ENCODE results near the gene OAS2.
A peak's percentile ranks its signal among the peaks of the same experiment; 100 is the strongest.
"Not testable (repeated sequence)": the region's sequence is repeated elsewhere in the genome, so short reads cannot be mapped to it uniquely, and the experiment has no call there.

OAS2 gene

DNA sequence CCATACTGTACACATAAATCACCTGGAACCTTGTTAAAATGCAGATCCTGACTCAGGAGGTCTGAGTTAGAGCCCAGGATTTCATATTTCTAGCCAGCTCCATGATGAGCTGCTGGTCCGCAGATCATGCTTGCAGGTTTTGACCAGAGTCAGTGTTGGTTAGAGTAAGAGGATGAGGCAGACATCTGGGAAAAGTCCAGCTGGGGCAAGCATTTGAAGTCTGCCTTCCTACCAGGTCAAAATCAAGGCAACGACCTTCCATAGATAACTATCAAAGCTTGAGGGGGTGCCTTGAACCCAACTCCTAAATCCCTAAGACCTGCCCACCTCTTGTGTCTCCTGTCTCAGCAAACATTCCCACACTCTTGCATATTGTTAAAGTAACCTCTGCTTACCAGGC, 9.2 kb downstream of the OAS2 start:
- DNase-seq: no peak

DNA sequence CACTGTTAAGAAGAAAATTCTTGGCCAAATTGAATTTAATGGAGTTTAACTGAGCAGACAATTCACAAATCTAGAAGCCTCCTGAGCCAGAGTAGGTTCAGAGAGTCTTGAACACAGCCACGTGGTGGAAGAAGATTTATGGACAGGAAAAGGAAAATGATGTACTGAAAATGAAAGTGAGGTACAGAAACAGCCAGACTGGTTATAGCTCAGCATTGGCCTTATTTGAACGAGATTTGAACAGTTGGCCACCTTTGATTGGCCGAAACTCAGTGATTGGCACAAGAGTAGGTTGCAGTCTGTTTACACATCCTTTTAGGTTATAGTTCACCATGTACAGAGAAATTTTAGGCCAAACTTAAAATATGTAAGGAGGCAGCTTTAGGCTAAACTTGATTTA, 9.9 kb downstream of the OAS2 start:
- DNase-seq: no peak

DNA sequence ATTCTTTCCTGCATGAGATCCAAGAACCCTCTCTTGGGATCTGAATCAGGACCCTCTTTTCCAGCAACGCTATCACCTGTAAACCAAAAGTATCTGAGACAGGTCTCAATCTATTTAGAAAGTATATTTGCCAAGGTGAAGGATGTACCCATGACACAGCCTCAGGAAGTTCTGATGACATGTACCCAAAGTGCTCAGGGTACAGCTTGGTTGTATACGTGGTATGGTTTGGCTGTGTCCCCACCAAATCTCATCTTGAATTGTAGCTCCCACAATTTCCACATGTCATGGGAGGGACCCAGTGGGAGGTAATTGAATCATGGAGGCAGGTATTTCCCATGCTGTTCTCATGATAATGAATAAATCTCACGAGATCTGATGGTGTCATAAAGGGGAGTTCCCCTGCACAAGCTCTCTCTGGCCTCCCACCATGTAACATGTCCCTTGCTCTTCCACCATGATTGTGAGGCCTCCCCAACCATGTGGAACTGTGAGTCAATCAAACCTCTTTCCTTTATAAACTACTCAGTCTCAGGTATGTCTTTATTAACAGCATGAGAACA, 10.6 kb downstream of the OAS2 start:
- DNase-seq: not testable (repeated sequence)

DNA sequence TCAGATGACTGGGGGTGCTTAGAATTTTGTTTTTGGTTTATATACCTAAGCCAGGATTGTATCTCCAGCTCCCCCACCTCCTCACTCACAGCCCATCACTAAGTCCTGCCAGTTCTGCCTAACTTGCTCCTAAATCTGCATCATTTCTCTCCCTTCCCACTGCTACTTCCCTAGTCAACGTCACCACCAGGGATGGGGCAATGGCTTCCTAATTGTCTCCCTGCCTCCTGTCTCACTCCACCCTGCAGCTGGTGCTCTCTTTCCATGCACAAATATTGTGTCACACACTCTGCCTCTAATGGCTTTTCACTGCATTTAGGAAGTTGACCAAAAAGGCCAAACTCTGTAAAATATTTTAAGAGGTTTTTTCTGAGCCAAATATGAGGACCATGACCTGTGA, 11.5 kb downstream of the OAS2 start:
- no peak for DNase-seq

DNA sequence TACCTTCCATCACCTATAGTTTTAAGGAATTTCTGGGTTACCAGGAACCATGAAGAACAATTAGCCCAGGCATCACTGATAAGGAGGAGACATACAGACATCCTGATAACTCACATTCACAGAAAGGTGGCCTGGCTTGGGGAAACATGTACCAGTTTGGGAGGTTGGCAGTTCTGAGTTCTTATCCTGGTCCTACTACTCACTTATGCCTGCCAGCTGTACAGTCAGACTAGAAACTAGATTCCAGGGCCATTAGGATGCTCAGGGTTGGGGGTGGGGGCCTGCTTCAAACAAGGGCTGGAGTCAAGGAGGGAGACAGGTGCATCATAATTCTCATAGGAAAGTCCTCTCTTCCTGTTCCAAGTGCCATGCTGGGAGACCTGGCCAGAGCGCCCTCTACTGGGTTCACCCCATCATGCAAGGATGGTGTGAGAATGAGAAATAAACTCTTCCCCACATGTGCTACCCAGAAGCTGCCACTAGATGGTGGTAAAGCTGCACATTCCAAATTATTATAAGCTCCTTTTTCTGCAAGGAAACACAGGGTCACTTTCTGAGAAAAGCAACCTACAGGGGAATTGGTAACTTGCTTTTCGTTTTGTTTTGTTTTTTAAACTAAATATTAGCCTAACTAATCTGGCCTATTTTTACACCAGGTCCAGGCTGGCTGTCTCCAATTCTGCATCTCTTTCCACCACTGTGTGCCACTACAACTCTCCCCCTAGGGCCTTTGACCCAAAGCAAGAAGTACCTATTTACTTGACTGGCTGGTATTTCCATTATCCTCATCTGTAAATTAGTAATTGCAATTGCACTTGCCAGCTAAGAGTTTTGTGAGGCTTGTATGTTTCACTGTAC, 14.5 kb downstream of the OAS2 start:
- peak; percentile 71 to 73 for DNase-seq

DNA sequence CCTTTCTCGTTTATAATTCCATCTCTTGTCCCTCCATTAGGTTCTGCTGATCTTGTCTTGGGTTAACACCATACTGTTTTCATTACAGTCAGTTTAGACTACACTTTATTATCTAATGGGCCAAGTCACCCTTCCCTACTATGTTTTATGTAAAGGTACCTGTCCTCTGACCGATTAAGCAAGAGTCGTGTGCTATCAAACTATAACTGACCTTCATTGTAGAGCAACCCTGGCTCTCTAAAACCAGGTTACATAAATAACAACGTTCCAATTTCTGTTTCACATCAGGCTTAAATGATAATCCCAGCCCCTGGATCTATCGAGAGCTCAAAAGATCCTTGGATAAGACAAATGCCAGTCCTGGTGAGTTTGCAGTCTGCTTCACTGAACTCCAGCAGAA, 16.7 kb downstream of the OAS2 start:
- DNase-seq: no peak

DNA sequence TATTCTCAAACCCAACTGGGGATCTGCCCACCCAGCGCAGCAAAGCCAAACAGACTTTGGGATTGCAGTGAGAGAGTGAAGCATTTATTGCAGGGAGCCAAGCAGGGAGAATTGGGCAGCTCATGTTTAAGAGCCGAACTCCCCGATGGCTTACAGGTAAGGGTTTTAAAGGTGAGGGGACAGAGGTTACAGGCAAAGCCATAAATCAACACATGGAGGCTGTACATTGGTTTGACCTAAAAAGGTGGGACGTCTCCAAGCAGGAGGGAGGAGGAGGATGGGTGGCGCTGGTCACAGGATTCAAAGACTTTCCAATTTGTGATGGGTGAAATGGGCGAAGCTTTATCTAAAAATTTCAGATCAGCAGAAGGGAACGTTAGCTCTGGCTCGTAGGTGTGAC, 18.2 kb downstream of the OAS2 start:
- no peak for DNase-seq

DNA sequence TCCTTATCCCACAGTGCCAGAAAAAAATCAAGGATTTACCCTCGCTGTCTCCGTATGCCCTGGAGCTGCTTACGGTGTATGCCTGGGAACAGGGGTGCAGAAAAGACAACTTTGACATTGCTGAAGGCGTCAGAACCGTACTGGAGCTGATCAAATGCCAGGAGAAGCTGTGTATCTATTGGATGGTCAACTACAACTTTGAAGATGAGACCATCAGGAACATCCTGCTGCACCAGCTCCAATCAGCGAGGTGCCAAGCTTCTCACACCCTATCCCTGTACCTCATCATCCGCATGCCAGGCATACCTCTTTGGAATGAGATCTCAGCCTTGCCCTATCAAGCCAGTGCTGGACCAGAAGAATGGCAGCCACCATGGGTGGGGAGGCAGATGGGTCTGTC, 19.2 kb downstream of the OAS2 start:
- no peak for DNase-seq

DNA sequence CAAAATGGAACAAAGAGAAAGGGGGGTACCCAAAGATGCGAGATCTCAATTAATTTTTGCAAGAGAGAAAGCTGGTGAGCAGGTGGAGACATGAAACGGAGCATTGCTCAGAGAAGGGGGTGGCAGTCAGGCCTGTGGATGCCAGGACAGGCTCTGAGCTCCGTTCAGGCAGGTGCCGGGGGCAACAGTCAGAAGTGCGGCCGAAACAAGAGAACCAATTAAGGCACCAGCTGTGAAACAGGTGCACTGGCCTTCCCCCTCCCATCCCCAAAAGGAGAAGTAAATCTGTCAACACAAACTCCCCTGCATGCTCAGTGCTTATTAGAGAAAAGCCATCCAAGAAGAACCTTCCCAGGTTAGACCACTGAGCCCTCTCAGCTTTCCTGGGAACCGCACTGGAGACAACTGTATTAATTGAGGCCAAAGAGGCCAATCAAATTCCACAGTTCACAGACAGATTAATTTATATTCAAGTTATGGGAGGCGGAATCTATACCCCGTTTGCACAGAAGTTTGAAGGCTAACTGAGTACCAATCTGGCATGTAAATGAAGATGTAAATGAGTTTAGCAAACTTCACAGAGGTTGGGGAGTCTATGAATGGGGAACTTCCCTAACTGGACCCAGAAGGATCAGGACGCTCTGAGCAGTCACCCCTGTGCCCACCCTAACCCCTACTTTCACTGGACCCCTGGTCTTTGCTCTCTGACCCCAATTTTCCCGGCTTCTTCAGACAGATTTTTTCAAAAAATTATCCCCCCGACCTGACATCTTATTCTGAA, 20.9 kb downstream of the OAS2 start:
- no peak for DNase-seq

DNA sequence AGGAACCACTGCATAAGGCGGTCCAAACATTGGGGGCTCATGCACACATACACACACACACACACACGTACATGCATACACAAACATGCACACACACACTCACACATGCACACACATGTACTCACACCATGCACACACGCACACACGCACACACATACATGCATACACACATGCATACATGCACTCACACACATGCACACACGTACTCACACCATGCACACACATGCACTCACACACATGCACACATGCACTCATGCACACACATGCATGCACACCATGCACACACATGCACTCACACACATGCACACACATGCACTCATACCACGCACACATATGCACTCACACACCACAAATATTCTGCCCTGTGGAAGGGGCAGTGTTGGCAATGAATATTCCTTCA, 22.1 kb downstream of the OAS2 start:
- DNase-seq: no peak

DNA sequence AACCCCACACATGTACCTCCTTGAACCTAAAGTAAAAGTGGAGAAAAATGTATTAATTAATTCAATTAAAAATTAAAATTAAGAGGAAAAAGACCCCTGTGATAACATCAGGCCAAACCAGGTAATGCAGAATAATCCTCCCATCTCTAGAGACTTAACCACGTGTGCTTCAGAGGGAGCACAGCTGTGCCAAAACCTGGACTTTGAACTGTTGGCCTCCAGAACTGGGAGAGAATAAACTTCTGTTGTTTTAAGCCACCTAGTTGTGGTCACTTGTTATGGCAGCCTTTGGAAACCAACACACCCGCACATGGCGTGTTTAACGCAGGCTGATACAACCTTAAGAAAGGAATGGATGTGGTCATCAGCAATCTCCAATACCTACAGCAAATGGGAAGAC, 23.8 kb downstream of the OAS2 start:
- no peak for DNase-seq

DNA sequence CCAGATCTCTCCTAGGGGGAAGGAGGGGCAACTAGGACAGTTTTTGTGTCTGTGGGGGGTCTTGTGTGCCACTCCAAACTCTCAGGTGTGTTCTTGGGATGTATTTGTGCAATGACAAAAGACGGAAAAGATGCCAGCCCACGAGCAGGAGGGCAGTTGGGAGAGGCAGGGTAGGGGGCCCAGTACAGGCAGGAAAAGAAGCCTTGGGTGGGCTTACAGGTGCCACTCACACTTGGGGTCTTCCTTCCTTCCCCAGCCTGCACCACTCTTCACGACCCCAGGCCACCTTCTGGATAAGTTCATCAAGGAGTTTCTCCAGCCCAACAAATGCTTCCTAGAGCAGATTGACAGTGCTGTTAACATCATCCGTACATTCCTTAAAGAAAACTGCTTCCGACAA, 24.4 kb downstream of the OAS2 start:
- DNase-seq: no peak

DNA sequence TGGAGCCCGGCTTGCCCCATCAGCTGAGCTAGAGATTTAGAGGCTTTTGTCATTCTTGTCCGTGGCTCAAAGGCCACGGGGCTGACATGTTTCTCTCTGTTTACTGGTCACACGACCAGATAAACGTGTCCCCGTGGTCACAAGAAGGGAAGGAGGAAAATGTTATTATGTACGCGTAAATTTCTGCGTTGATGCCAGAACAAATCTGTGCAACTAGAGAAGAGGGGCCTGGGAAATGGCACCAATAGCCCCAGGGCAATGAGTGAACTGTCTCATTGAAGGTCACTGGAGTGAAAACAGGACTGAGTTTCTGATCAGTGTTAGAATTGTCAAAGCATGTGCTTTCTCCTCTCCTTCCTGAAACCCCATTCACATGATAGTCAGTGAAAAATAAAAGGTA, 25.3 kb downstream of the OAS2 start:
- DNase-seq: no peak

DNA sequence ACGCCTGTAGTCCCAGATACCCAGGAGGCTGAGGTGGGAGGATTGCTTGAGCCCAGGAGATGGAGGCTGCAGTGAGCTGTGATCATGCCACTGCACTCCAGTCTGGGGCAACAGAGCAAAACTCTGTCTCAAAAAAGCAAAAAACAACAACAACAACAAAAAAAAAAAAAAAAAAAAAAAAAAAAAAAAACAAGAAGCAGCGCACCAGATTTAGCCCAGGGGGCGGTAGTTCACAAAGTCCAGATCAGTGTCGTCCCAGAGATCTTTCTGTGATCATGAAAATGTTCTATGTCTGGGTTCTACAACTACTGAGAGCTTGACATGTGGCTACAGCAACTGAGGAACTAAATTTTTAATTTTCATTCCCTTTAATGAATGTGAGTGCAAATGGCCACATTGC, 27.4 kb downstream of the OAS2 start:
- DNase-seq: no peak

DNA sequence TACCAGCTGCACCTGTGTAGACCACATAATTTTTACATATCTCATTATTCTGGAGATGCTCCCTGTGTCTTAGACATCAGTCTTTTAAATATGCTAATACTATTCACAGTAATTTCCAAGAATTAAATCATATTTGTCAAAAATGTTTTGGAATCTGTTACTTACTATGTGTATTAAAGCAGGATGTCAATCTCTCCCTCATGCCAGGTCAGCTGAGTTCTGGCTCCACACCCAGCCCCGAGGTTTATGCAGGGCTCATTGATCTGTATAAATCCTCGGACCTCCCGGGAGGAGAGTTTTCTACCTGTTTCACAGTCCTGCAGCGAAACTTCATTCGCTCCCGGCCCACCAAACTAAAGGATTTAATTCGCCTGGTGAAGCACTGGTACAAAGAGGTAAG, 27.9 kb downstream of the OAS2 start:
- no peak for DNase-seq

DNA sequence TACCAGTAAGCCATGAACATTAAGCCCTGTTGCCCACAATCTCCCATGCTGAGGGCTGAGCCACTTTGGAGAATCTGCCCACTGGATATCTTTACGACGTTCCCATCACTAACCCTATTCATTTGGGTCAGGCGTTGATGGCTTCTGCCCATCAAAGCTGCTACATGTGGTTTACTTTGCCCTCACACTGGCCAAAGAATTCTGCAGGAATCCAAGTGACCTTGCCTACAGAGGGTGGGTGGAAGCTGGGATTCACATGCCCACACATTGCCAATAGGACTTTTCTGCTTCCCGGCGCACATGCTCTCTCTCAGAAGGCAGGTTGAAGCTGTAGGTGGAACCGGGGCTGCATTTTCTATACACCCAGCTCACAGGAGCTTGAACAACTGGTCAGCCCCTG, 28.3 kb downstream of the OAS2 start:
- DNase-seq: no peak

DNA sequence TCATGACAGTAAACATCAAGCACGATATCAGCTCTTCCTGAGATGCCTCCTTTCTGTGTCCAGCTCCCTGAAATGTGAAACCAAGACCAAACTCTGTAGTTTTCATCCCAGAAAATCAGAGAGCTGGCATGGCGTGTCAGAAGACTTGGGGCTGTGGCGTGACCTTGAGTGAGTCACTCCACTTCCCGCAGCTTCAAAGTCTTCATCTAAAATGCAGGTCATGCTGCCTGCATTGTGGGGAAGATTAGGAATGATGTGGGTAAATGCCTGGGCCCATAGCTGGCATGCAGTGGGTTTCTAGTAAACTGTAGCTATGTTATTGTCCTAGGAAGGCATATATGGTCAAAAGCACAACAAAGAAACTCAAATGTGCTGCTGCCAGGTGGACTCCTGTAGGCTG, 28.8 kb downstream of the OAS2 start:
- DNase-seq: no peak

DNA sequence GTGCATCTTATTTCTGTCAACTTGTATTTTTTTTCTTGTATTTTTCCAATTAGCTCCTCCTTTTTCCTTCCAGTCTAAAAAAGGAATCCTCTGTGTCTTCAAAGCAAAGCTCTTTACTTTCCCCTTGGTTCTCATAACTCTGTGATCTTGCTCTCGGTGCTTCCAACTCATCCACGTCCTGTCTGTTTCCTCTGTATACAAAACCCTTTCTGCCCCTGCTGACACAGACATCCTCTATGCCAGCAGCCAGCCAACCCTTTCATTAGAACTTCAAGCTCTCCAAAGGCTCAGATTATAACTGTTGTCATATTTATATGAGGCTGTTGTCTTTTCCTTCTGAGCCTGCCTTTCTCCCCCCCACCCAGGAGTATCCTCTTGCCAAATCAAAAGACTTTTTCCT, 32.4 kb downstream of the OAS2 start:
- no peak for DNase-seq

DNA sequence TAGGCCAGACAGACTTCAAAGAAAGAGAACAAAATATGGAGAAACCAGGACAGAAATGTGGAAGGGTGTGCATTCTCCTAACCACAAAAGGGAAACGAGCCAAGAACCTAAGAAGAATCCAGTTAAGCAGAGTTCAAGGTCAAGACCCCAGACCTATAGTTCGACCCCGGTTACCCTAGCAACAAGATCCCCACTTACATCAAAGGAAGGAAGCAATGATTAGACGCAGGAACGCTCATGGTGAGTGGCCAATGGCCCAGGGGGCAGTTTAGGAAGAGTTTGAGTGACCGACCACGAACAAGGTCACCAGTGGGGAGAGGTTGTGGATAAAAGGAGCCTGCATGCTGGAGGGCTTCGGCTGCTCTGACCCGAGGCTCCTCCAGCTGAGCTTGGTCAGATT, 36.2 kb downstream of the OAS2 start:
- no peak for DNase-seq

DNA sequence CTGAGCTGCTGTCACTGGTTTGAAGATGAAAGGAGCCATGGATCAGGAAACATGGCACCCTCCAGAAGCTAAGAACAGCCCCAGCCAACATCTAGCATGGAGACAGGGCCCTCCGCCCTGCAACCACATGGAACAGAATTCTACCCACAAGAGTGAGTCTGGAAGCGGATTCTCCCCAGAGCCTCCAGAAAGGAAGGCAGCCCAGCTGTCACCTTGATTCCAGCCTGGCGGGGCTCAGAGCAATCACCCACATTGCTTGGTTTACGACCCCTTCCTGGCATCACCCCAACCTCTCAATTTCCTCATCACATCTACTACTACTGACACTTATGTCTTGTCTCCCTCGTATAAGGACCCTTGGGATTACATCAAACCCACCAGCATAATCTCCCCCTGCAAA, 38.5 kb downstream of the OAS2 start:
- DNase-seq: no peak

DNA sequence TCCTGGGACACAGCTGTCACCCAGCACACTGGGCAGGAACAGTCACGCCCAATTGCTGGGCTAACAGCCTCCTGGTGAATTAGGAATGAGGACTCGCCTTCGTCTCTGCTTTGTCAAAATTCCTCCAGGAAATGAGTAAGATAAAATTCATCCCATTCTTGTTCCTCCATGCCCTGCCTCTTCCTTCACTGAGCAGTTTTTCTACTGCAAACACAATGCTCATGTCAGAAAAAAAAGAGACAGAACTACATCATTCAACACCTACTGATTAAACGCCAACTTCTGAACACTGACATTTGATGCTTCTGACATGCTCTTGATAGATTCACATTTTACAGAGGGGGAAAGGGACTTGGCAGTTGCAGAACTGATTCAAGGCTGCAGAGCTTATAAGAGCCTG, 40.7 kb downstream of the OAS2 start:
- no peak for DNase-seq

DNA sequence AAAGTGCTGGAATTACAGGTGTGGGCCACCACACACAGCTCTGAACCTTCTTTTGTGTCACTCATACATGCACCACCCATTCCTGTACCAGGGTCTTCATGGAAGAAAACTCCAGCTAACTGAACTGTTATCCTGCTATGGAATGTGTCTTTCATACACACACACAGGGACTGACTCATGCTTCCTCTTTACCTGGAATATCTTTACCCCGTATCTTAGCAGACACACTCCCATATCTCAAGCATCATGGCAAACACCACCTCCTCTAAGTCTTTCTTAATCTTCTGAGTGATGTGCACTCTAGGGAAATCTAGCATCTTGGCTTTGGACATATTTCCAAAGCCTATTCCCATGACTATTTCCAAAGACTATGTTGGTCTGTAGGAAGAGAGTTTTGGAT, 43.2 kb downstream of the OAS2 start:
- DNase-seq: no peak

DNA sequence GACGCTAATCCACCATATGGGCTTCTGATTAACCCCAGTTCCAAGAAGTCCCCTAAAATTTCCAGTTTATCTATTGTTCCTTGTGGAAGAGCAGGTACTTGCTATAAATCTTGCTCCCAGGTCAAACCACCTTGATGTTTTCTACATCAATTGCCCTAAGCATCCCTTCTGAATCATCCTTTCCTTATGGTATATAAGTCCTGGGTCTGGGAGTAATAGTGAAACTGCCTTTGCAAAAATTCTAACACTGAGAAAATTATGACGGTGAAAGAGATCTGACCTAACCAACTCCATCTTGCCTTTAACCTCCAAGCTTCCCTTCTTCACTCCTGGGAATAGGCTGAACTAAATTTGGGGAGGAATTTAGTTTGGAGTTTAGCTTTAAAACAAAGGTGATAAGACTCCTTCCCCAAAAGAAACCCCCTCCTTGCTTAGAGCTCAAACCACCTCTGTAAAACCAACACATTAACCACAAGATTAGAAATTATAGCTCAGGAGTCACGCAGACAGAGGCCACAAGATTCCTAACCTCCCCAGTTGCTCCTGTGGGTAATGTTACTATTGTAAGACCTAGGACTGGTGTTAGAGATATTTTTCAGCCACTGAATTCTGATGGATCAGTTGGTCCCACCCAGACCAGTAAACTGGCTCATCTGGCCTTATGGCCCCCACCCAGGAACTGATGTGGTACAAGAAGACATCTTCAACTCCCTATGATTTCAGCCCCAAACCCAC, 44.4 kb downstream of the OAS2 start:
- DNase-seq: no peak

DNA sequence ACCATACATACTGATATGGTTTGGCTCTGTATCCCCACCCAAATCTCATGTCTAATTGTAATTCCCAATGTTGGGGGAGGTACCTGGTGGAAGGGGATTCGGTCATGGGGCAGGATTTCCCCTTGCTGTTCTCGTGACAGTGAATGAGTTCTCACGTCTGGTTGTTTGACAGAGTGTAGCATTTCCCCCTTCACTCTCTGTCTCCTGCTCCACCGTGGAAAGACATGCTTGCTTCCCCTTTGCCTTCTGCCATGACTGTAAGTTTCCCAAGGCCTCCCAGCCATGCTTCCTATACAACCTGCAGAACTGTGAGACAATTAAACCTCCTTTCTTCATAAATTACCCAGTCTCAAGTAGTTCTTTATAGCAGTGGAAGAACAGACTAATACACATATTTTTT, 49.4 kb downstream of the OAS2 start:
- no peak for DNase-seq
